Spleen (tissue), 7 donors: ENCODE results near the gene CBARP.

ENCODE experiments used
- POLR2A ChIP-seq, 3 donors: fragments of 450-650 bp; IDR thresholded peaks; one replicate each; pipeline ENCODE4 v1.5.1; 2017; ENCODE audit warnings: antibody characterized with exemption in 3 of 3, mild to moderate bottlenecking in 1 of 3
- TF ChIP-seq, protein P1 (sequence below), 11 experiments: fragments of 200-600 bp in 7 of 11; fragments of 450-650 bp in 4 of 11; sonication (generic) in 4 of 11; IDR thresholded peaks in 8 of 11; conservative IDR thresholded peaks in 3 of 11; 1 replicate in 7 of 11; 2 replicates in 4 of 11; pipeline versions ENCODE4 v1.4.0 to v1.8.0; 2016 to 2021; ENCODE audit warnings: antibody characterized with exemption in 11 of 11, inconsistent platforms in 4 of 11, mild to moderate bottlenecking in 1 of 11
- donor health status: DM: no; HTN: no; CAD: no; lungs with moderate emphysema.
- donor health status: DM: no; HTN: no; CAD: no.
- donor health status: DM: no; HTN: no; CAD: no.

DNA sequence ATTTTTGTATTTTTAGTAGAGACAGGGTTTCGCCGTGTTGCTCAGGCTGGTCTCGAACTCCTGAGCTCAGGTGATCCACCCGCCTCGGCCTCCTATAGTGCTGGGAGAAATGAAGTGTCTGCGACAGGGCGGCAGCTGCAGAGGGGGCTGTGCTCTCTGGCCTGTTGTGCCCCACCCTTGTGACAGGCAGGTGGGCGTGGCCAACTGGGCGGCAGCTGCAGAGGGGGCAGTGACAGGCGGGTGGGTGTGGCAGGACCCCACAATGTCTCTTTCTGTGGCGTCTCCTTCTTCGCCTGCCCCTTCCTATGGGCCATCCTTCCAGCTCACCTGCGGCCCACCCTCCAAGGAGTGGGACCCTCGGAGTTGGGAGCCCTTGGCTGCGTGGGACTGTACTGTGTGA lies 20.4 kb downstream of the CBARP start:
- TF ChIP-seq POLR2A (IDR thresholded peaks at IDR 0.05): no peak
- TF ChIP-seq, protein P1, sequence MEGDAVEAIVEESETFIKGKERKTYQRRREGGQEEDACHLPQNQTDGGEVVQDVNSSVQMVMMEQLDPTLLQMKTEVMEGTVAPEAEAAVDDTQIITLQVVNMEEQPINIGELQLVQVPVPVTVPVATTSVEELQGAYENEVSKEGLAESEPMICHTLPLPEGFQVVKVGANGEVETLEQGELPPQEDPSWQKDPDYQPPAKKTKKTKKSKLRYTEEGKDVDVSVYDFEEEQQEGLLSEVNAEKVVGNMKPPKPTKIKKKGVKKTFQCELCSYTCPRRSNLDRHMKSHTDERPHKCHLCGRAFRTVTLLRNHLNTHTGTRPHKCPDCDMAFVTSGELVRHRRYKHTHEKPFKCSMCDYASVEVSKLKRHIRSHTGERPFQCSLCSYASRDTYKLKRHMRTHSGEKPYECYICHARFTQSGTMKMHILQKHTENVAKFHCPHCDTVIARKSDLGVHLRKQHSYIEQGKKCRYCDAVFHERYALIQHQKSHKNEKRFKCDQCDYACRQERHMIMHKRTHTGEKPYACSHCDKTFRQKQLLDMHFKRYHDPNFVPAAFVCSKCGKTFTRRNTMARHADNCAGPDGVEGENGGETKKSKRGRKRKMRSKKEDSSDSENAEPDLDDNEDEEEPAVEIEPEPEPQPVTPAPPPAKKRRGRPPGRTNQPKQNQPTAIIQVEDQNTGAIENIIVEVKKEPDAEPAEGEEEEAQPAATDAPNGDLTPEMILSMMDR (IDR thresholded peaks at IDR 0.05 in 8 of 11, conservative IDR thresholded peaks at IDR 0.05 in 3 of 11): no peak
